Lung (tissue), 12 donors: ENCODE data around the gene RAB44. TPM values are rescaled to one million over a fixed set of nuclear protein-coding genes. Genes with fewer than 3 reads are reported as not detected.
"Not testable (repeated sequence)": the region's sequence is repeated elsewhere in the genome, so short reads cannot be mapped to it uniquely, and the experiment has no call there.

Experiments used
- ATAC-seq: fragments of 200-7000 bp; cut with Tn5 transposase; one replicate; pipeline ENCODE4 v1.9.1; 2020; ENCODE audit warnings: moderate number of reproducible peaks; ENCODE audit not compliant: insufficient read depth, low FRiP score
- DNase-seq, 3 donors: peaks; one replicate each; pipeline ENCODE4 v3.0.0-alpha.2; 2013 to 2017
- H3K27ac ChIP-seq, 2 donors: one replicate each; pipeline ENCODE4 v1.5.1; 2013; ENCODE audit warnings: mild to moderate bottlenecking in 2 of 2, moderate library complexity in 2 of 2, control low read depth in 1 of 2, inconsistent platforms in 1 of 2, low read depth in 1 of 2, low read length in 1 of 2
- H3K27me3 ChIP-seq, 3 donors: one replicate each; pipeline ENCODE4 v1.5.1; 2013; ENCODE audit warnings: low read length in 2 of 3; ENCODE audit not compliant: control insufficient read depth in 3 of 3, insufficient read depth in 3 of 3
- H3K36me3 ChIP-seq, 4 donors: one replicate each; pipeline ENCODE4 v1.5.1; 2013; ENCODE audit warnings: low read length in 4 of 4, mild to moderate bottlenecking in 1 of 4, moderate library complexity in 1 of 4; ENCODE audit not compliant: control insufficient read depth in 4 of 4, insufficient read depth in 4 of 4
- H3K4me1 ChIP-seq, 5 donors: one replicate each; pipeline ENCODE4 v1.5.1; 2013; ENCODE audit warnings: low read length in 5 of 5, mild to moderate bottlenecking in 2 of 5, moderate library complexity in 1 of 5; ENCODE audit not compliant: control insufficient read depth in 5 of 5, insufficient read depth in 5 of 5
- H3K4me3 ChIP-seq: one replicate; pipeline ENCODE4 v1.5.1; 2013; ENCODE audit warnings: mild to moderate bottlenecking, control low read depth, moderate library complexity
- H3K9ac ChIP-seq, 2 donors: one replicate each; pipeline ENCODE4 v1.5.1; 2013; ENCODE audit warnings: low read length in 2 of 2, control low read depth in 1 of 2; ENCODE audit not compliant: insufficient read depth in 1 of 2
- H3K9me3 ChIP-seq, 4 donors: one replicate each; pipeline ENCODE4 v1.5.1; 2013; ENCODE audit warnings: low read length in 3 of 4, mild to moderate bottlenecking in 1 of 4, moderate library complexity in 1 of 4; ENCODE audit not compliant: control insufficient read depth in 4 of 4, insufficient read depth in 3 of 4
- CTCF ChIP-seq: IDR thresholded peaks from 2 replicates; pipeline ENCODE4 v1.5.1; 2012; ENCODE audit warnings: mild to moderate bottlenecking; ENCODE audit errors: control extremely low read depth, extremely low read depth
- WGBS, 2 donors: extraction: QIAGEN DNeasy Blood & Tissue Kit; methylation state at CpG; one replicate each; pipeline ENCODE4 v1.1.7; 2013; 5-methylcytosine and 5-hydroxymethylcytosine counted together
- polyA plus RNA-seq, 2 donors: library from polyadenylated mRNA; stranded (reverse); fragments of 200-250 nt; gene quantifications; one replicate each; pipeline ENCODE4 v1.2.1, GENCODE V29; 2013
- total RNA-seq, 2 donors: library from RNA; depleted of rRNA in 1 of 2; stranded (reverse); fragments of >200 nt in 1 of 2; gene quantifications; one replicate each; pipeline ENCODE4 v1.2.1, GENCODE V29; 2014 to 2021
- donor health status: control.
- donor health status: control.
- donor health status: Bipolar disorder and iron deficiency.
- donor health status: healthy.
- donor health status: DM: yes; HTN: yes; CAD: no.

The RAB44 gene
- total and polyA plus RNA-seq, 4 donors: 0.26 to 1.5 (median 0.91) TPM

- H3K27me3 ChIP-seq: no peaks in the 10 kb centered on the region
- no peaks in the 10 kb centered on the region for H3K36me3 ChIP-seq
- DNase-seq (no peak), ATAC-seq (no peak)
- TF ChIP-seq CTCF: no peak
- no peak overlapping the region for H3K27ac ChIP-seq
- WGBS, 2 donors: 90 to 94% methylated on average over 5 of the region's 5 CpGs
- no peak overlapping the region for H3K9ac ChIP-seq
- H3K9me3 ChIP-seq: no peaks in the 10 kb centered on the region
- no peaks in the 10 kb centered on the region for H3K4me1 ChIP-seq
- no peak overlapping the region for H3K4me3 ChIP-seq
Observed at GRCh38 chr6:36703081-36703606, 5.5 kb downstream of the RAB44 start.

- no peaks in the 10 kb centered on the region for H3K27me3 ChIP-seq
- H3K36me3 ChIP-seq: no peaks in the 10 kb centered on the region
- H3K27ac ChIP-seq: no peak overlapping the region
- no peak for TF ChIP-seq CTCF
- ATAC-seq (no peak), DNase-seq (no peak)
- 96 to 98% methylated on average over 18 of the region's 18 CpGs for WGBS, 2 donors
- no peaks in the 10 kb centered on the region for H3K4me1 ChIP-seq
- no peak overlapping the region for H3K9ac ChIP-seq
- H3K4me3 ChIP-seq: no peak overlapping the region
- no peaks in the 10 kb centered on the region for H3K9me3 ChIP-seq
Observed at GRCh38 chr6:36703982-36704381, 6.4 kb downstream of the RAB44 start.

GRCh38 chr6:36704961-36705577 lies 7.4 kb downstream of the RAB44 start:
- not testable (repeated sequence) for H3K4me1 ChIP-seq, H3K9me3 ChIP-seq, ATAC-seq, H3K27ac ChIP-seq, DNase-seq, H3K4me3 ChIP-seq, H3K9ac ChIP-seq, H3K36me3 ChIP-seq, H3K27me3 ChIP-seq
- 64 to 67% methylated on average over 7 of the region's 7 CpGs for WGBS, 2 donors

- 59 to 60% methylated on average over 1 of the region's 1 CpG for WGBS, 2 donors
- Histone ChIP-seq H3K9ac (no peak overlapping the region), H3K27ac (no peak overlapping the region), H3K4me1 (no peaks in the 10 kb centered on the region), H3K9me3 (no peaks in the 10 kb centered on the region), H3K36me3 (no peaks in the 10 kb centered on the region), H3K4me3 (no peak overlapping the region), H3K27me3 (no peaks in the 10 kb centered on the region)
- no peak for TF ChIP-seq CTCF
- no peak for ATAC-seq
- no peak for DNase-seq
Observed at GRCh38 chr6:36706339-36706738, 8.7 kb downstream of the RAB44 start.
